Stimulated activated CD8-positive, alpha-beta memory T cell treated with anti-CD3 and anti-CD28 coated beads, Interleukin-15, amount 100 ng/mL, for 24 hours (primary cell): ENCODE measurements around the gene RASA4B.
"Not testable (repeated sequence)": the region's sequence is repeated elsewhere in the genome, so short reads cannot be mapped to it uniquely, and the experiment has no call there.

ENCODE experiments used
- DNase-seq: peaks from one replicate; pipeline ENCODE4 v3.0.0-alpha.2; 2020; ENCODE audit warnings: low read depth

The RASA4B gene

GRCh38 chr7:102474116-102474515 lies 43.5 kb downstream of the RASA4B start:
- not testable (repeated sequence) for DNase-seq

GRCh38 chr7:102473271-102473991 lies 44.1 kb downstream of the RASA4B start:
- DNase-seq = no peak

- DNase-seq = no peak
Observed at GRCh38 chr7:102472126-102473041, 45.2 kb downstream of the RASA4B start.

- no peak for DNase-seq
Observed at GRCh38 chr7:102471791-102472125, 45.8 kb downstream of the RASA4B start.

GRCh38 chr7:102469972-102470825 lies 47.4 kb downstream of the RASA4B start:
- DNase-seq = no peak

- no peak for DNase-seq
Observed at GRCh38 chr7:102469351-102469971, 48.1 kb downstream of the RASA4B start.

GRCh38 chr7:102468478-102469350 lies 48.9 kb downstream of the RASA4B start:
- DNase-seq = no peak

- DNase-seq = no peak
Observed at GRCh38 chr7:102467581-102468477, 49.7 kb downstream of the RASA4B start.

- no peak for DNase-seq
Observed at GRCh38 chr7:102466097-102466496, 51.5 kb downstream of the RASA4B start.

- peak; percentile 96 for DNase-seq
Observed at GRCh38 chr7:102464577-102465280, 52.8 kb downstream of the RASA4B start, which contains the start of the genes ALKBH4 and LRWD1. Gene ALKBH4 (minus strand): TSS chr7:102464863. CDS start chr7:102464836, 27 bp downstream. Gene LRWD1 (plus strand): TSS chr7:102464984. CDS start chr7:102465081, 97 bp downstream.

GRCh38 chr7:102463841-102464576 lies 53.6 kb downstream of the RASA4B start:
- no peak for DNase-seq

GRCh38 chr7:102460467-102460866 lies 57.1 kb downstream of the RASA4B start:
- no peak for DNase-seq

GRCh38 chr7:102459221-102459844 lies 58.2 kb downstream of the RASA4B start:
- DNase-seq = no peak

- no peak for DNase-seq
Observed at GRCh38 chr7:102457352-102457924, 60.1 kb downstream of the RASA4B start.

- no peak for DNase-seq
Observed at GRCh38 chr7:102456327-102456726, 61.2 kb downstream of the RASA4B start.

- no peak for DNase-seq
Observed at GRCh38 chr7:102455596-102455995, 62.0 kb downstream of the RASA4B start.

GRCh38 chr7:102454932-102455331 lies 62.6 kb downstream of the RASA4B start:
- DNase-seq = not testable (repeated sequence)
